Measurements from ENCODE around the gene KRT81.

KRT81 gene

GRCh38 chr12:52314511-52314910 lies 23.2 kb upstream of the KRT81 start:
- Histone ChIP-seq H3K27me3 (ENCODE audit: insufficient read depth, low read length, poor library complexity, severe bottlenecking) (no peaks in the 10 kb centered on the region), H3K4me1 (ENCODE audit: insufficient read depth, low read length, poor library complexity, severe bottlenecking) (peaks cover 5% of the 10 kb centered on the region), H3K9me2 (replicated peaks; ENCODE audit: low read depth, low read length) (no peaks in the 10 kb centered on the region), H3K9ac (ENCODE audit: low read depth, low read length, poor library complexity, severe bottlenecking) (no peak overlapping the region), H3K4me3 (ENCODE audit: low read length, poor library complexity, severe bottlenecking) (no peak overlapping the region), H3F3A (ENCODE audit: low read depth) (no peaks in the 10 kb centered on the region), H3K79me2 (ENCODE audit: insufficient read depth, low read length) (no peaks in the 10 kb centered on the region), H3K4me2 (ENCODE audit: low read depth, low read length, poor library complexity, severe bottlenecking) (no peak overlapping the region), H4K20me1 (ENCODE audit: insufficient read depth, low read length, poor library complexity, severe bottlenecking) (no peaks in the 10 kb centered on the region), H2AFZ (ENCODE audit: low read length) (no peak overlapping the region), H3K36me3 (ENCODE audit: insufficient read depth, low read length) (no peaks in the 10 kb centered on the region), H3K9me3 (ENCODE audit: insufficient read depth, low read depth, low read length) (no peaks in the 10 kb centered on the region)
- no peak for TF ChIP-seq CTCF (conservative IDR thresholded peaks at IDR 0.05; ENCODE audit: low read length)
- TF ChIP-seq EZH2phosphoT487 (IDR thresholded peaks at IDR 0.05; ENCODE audit: borderline replicate concordance) = no peak

- Histone ChIP-seq H3K27me3 (ENCODE audit: insufficient read depth, low read length, poor library complexity, severe bottlenecking) (no peaks in the 10 kb centered on the region), H3K4me1 (ENCODE audit: insufficient read depth, low read length, poor library complexity, severe bottlenecking) (peaks cover 5% of the 10 kb centered on the region), H3K4me3 (ENCODE audit: low read length, poor library complexity, severe bottlenecking) (no peak overlapping the region), H3K4me2 (ENCODE audit: low read depth, low read length, poor library complexity, severe bottlenecking) (no peak overlapping the region), H3K9me2 (replicated peaks; ENCODE audit: low read depth, low read length) (no peaks in the 10 kb centered on the region), H2AFZ (ENCODE audit: low read length) (no peak overlapping the region), H4K20me1 (ENCODE audit: insufficient read depth, low read length, poor library complexity, severe bottlenecking) (no peaks in the 10 kb centered on the region), H3K9me3 (ENCODE audit: insufficient read depth, low read depth, low read length) (no peaks in the 10 kb centered on the region), H3F3A (ENCODE audit: low read depth) (no peaks in the 10 kb centered on the region), H3K79me2 (ENCODE audit: insufficient read depth, low read length) (no peaks in the 10 kb centered on the region), H3K9ac (ENCODE audit: low read depth, low read length, poor library complexity, severe bottlenecking) (no peak overlapping the region), H3K36me3 (ENCODE audit: insufficient read depth, low read length) (no peaks in the 10 kb centered on the region)
- TF ChIP-seq EZH2phosphoT487 (IDR thresholded peaks at IDR 0.05; ENCODE audit: borderline replicate concordance) (no peak), CTCF (conservative IDR thresholded peaks at IDR 0.05; ENCODE audit: low read length) (no peak)
These were observed 22.6 kb upstream of the KRT81 start for GRCh38 chr12:52313926-52314325.

GRCh38 chr12:52313461-52313860 lies 22.1 kb upstream of the KRT81 start:
- Histone ChIP-seq H3F3A (ENCODE audit: low read depth) (no peaks in the 10 kb centered on the region), H3K9ac (ENCODE audit: low read depth, low read length, poor library complexity, severe bottlenecking) (no peak overlapping the region), H3K4me1 (ENCODE audit: insufficient read depth, low read length, poor library complexity, severe bottlenecking) (no peaks in the 10 kb centered on the region), H3K9me3 (ENCODE audit: insufficient read depth, low read depth, low read length) (no peaks in the 10 kb centered on the region), H3K9me2 (replicated peaks; ENCODE audit: low read depth, low read length) (no peaks in the 10 kb centered on the region), H4K20me1 (ENCODE audit: insufficient read depth, low read length, poor library complexity, severe bottlenecking) (no peaks in the 10 kb centered on the region), H3K36me3 (ENCODE audit: insufficient read depth, low read length) (no peaks in the 10 kb centered on the region), H3K27me3 (ENCODE audit: insufficient read depth, low read length, poor library complexity, severe bottlenecking) (no peaks in the 10 kb centered on the region), H3K4me3 (ENCODE audit: low read length, poor library complexity, severe bottlenecking) (no peak overlapping the region), H3K4me2 (ENCODE audit: low read depth, low read length, poor library complexity, severe bottlenecking) (no peak overlapping the region), H2AFZ (ENCODE audit: low read length) (no peak overlapping the region), H3K79me2 (ENCODE audit: insufficient read depth, low read length) (no peaks in the 10 kb centered on the region)
- TF ChIP-seq EZH2phosphoT487 (IDR thresholded peaks at IDR 0.05; ENCODE audit: borderline replicate concordance) = no peak
- no peak for TF ChIP-seq CTCF (conservative IDR thresholded peaks at IDR 0.05; ENCODE audit: low read length)
